ENCODE measurements around the gene BAAT.

BAAT gene

DNA sequence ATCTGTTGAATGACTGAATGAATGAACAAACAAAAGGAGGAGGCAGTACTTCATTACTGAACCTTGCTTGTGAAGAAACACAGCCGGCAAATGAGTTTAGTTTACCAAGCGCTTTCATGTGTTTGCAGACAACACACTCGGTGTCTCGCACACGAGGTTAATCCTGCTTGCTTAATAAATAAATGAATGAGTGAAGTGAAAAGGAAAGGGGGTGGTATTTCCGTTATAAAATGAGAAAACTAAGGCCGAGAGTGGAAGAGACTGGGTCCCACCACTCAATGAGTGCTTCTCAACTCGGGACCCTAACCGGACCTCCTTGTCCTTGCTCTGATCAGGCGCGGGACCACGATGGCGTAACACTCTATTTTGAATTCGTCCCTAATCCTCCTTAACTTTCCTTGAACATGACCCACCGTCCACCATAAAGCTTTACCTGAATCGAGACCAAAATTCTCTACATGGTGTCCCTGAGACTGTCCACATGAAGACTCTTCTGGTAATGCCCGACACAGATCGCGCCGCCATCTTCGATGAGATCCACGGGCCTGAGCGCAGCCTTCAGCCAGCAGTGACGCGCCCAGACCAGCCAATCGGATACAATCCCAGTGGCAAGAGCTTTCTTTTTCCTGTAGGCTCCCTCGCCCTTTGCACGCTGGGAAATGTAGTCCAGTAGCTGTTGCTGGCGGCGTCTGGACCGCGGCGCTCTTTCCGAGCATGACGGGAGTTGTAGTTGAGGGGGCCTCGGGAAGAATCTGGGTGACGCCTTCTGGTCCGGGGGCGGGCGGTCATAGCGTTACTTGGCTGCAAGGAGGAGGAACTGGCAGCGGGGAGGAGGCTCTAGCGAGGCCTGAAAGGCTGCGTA, 13.5 kb upstream of the BAAT start, which contains the start of the genes MRPL50 and ZNF189:
TSS of gene MRPL50 (minus strand) at position 551 of the 862 bp plus-strand sequence. CDS start at position 525, 26 bp downstream.
TSS of gene ZNF189 (plus strand) at position 784 of the 862 bp plus-strand sequence. CDS start 306 bp downstream, outside the sequence.
- peak; percentile 99 for DNase-seq

GRCh38 chr9:101397746-101398067, 12.9 kb upstream of the BAAT start:
- peak in 1 of 2 experiments; percentile 20 for DNase-seq

- DNase-seq = no peak
Measured at GRCh38 chr9:101394687-101395086, 9.9 kb upstream of the BAAT start.

DNA sequence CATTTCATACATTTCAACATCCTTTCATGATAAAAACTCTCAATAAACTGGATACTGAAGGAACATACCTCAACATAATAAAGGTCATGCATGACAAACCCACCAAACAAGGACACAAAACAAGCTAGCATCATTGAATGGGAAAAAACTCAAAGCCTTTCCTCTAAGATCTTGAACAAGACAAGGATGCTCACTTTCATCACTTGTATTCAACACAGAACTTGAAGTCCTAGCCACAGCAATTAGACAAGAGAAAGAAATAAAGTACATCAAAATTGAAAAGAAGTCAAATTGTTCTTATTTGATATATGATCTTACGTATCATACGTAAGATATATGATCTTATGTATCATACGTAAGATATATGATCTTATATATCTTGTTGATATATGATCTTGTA, 8.3 kb upstream of the BAAT start:
- no peak for DNase-seq

DNA sequence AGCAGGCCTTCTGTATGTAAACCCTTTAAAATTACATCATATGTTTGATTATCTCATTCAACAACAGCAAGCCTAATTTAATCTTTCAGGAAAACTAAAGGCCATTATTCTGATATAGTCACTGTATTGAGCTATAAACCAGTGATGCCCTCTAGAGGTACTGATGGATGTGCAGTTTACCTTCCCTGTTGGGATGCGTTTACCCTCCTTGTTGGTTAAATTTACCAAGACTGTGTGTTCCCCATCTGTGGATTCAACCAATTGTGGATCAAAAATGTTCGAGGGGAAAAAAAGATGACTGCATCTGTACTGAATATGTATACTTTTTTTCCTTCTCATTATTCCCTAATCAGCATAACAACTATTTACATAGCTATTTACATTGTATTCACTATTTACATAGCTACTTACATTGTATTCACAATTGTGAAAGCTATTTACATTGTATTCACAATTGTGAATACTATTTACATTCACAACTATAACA, 3.7 kb upstream of the BAAT start:
- peak in 1 of 2 experiments; percentile 41 for DNase-seq

- peak; percentile 45 to 71 for DNase-seq
Measured at GRCh38 chr9:101387871-101388506, 3.2 kb upstream of the BAAT start.

- no peak for DNase-seq
Measured at GRCh38 chr9:101383361-101383760, 1.4 kb downstream of the BAAT start.

- no peak for DNase-seq
Measured at GRCh38 chr9:101381833-101382342, 2.9 kb downstream of the BAAT start.

GRCh38 chr9:101381118-101381517, 3.7 kb downstream of the BAAT start:
- no peak for DNase-seq

DNA sequence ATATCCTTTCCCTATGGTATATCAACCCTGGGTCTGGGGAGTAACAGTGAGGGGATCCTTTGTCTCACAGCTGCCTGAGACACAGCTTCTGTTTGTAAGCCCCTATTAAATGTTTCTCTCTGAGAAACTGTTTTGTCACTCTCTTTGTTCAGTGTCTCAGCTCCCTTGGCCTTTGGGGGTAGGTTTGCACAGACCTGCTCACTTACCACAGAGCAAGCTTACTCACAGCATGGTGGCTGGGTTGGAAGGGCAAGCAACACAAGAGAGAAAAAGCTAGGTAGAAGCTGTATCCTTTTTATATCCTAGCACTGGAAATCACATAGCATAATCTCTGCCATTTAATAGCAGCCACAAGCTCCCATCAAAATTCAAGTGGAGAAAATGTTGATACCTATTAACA, 4.5 kb downstream of the BAAT start:
- DNase-seq = no peak

DNA sequence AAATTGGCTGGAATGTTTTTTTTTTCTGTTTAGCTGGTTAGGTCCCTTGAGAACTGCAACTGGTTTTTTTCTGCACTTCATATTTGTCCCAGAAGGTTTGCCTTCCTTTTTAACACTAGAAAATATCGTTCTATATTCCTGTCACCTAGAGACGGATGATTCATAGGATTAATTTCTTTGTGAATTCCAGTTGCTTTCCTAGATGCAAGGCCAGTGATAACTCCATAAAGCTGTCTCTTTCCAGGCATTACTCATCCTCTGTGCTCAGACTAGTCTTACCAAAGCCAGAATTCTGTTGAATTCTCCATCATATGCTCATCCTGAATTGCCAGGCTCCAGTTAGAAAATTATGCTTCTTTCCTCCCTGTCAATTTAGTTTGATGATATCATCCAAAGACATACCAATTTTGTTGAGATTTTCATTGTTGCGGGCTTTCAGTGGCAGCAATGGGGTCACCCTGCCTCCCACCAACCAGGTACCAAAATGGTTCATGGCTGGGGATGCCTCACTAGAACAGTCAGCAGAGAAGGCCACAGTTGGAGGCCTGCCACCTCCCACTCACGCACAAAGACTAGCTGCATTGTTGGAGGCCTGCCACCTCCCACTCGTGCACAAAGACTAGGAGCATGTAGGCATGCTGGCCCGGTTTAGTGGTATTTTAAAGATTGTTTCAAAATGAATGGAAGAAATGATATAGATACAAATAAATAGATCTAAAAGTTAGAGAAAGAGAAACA, 8.5 kb downstream of the BAAT start:
- no peak for DNase-seq

- DNase-seq = no peak
Measured at GRCh38 chr9:101375546-101375945, 9.3 kb downstream of the BAAT start.

DNA sequence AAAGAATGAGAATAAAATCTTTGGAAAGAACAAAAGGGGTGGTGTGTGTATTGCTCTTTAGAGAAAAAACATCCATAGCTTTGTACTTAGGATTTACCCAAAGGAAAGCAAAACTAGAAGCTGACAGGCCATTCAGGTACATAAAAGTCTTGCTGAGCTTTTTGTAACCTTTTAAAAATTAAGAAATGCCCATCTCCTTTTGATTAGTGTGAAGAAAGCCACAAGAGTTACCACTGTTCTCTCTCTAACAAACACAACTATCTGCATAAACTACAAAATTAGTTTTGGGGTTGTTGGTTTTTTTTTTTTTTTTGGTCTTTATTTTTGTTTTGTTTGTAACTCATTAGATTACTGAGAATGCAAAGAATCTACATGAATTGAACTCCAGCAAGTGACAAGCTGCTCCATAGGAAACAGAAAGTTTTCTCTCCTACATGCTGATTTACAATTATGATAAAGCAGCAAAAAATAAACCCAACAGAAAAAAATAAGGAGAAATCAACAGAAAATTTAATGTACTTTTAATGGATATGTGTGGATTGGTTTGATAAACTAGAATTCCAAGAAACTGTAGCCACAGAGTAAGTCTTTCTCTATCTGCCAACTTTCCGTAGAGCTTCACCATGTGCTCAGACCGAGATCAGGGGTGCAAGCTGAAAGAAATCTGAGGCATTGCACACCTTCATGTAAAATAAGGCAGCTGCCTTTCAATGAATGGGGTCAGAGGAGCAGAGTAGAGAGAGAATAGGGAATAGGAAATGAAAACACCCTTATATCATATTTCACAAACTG, 12.3 kb downstream of the BAAT start:
- DNase-seq = no peak

GRCh38 chr9:101371813-101372212, 13.0 kb downstream of the BAAT start:
- no peak for DNase-seq

DNA sequence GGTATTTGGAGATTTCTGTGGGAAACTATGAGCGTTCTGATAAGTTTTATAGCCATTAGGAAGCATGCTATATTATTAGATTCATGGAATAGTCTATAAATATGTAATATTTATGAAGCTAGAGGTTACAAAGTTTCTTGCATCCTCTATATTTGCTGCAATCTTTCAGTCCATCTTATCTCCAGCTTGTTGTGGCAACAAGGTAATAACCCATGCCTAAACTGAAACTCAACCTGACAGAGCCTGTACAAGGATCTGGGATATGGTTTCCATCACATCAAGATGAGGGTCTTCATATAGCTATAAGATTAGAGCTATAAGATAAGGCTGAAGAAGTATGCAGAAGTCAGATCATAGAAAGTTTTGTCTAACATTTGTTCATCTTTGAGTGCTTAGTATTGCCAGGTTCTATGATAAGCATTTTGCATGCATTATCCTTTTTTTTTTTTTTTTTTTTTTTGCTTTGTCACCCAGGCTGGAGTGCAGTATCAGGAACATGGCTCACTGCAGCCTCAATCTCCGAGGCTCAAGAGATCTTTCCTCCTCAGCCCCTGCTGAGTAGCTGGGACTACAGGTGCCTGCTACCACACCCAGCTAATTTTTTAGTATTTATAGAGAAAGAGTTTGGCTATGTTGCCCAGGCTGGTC, 14.8 kb downstream of the BAAT start:
- DNase-seq = no peak

DNA sequence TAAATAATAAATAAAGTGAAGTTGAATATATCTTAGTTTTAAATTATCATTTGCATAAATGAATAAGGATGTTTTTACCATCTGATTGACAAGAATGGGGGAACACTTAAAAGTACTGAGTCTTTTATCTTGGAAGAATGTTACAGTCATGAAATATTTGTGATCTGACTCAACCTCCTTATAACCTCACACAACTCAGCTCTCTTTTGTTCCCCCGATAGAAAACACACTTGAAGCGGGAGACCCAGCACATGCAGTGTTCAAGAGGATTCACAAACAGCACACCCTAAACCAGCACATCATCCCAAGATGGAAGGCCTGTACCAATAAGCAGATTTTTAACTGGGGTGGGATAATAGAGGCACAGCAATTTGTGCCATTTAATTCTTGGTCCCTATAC, 15.5 kb downstream of the BAAT start:
- no peak for DNase-seq

- no peak for DNase-seq
Measured at GRCh38 chr9:101367323-101367722, 17.5 kb downstream of the BAAT start.

GRCh38 chr9:101366038-101366756, 18.6 kb downstream of the BAAT start:
- no peak for DNase-seq

GRCh38 chr9:101365181-101365580, 19.6 kb downstream of the BAAT start:
- no peak for DNase-seq

DNA sequence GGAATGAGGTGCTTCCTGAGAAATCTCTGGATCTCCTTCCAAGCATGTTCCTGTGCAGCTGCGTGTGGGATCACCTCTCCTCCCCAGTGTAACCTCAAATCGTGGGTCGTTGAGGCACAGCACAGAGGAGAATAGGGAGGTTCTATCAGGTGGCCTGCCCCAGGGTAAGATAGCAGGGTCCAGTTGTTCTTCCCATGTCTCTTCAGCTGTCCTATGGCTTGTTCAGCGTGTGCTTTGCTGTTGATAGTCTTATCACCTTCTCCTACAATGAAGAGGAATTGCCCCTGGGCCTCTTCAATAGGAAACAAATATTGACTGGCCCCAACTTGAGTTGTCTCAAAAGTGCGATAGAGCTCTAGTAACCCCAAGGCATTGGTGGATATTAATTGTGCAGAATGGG, 22.4 kb downstream of the BAAT start:
- no peak for DNase-seq

GRCh38 chr9:101360647-101361046, 24.2 kb downstream of the BAAT start:
- no peak for DNase-seq
